K562 (cell line): Measurements from ENCODE around the gene BRD3. TPM values are rescaled to one million over a fixed set of nuclear protein-coding genes. Genes with fewer than 3 reads are reported as not detected.

Source experiments
- BACH1 ChIP-seq: fragments of 200-800 bp; sonication (Bioruptor generic); IDR thresholded peaks from 2 replicates; pipeline ENCODE4 v1.6.1; 2016; ENCODE audit warnings: missing genetic modification characterization, missing compliant biosample characterization
- BCLAF1 ChIP-seq, 2 experiments: fragments of 450-650 bp in 1 of 2; IDR thresholded peaks; 2 replicates each; pipeline ENCODE4 v1.6.1; 2011 to 2017; ENCODE audit warnings: low read depth in 2 of 2, antibody characterized with exemption in 1 of 2, borderline replicate concordance in 1 of 2, low read length in 1 of 2, mild to moderate bottlenecking in 1 of 2, mixed read lengths in 1 of 2; ENCODE audit not compliant: control insufficient read depth in 1 of 2
- CLOCK ChIP-seq: fragments of 250-450 bp; sonication (Bioruptor Pico); IDR thresholded peaks from 2 replicates; pipeline ENCODE4 v1.4.0; 2020; ENCODE audit warnings: mild to moderate bottlenecking, moderate library complexity, borderline replicate concordance
- ELF4 ChIP-seq: fragments of 450-650 bp; formaldehyde crosslinking; IDR thresholded peaks from 2 replicates; pipeline ENCODE4 v1.4.0; 2022; ENCODE audit warnings: missing genetic modification characterization
- FOSL1 ChIP-seq: fragments of 200-800 bp; sonication (Bioruptor generic); conservative IDR thresholded peaks from 2 replicates; pipeline ENCODE4 v1.6.1; 2016; ENCODE audit warnings: missing genetic modification characterization, missing compliant biosample characterization
- HDAC3 ChIP-seq: fragments of 450-650 bp; IDR thresholded peaks from 2 replicates; pipeline ENCODE4 v1.6.1; 2018; ENCODE audit warnings: borderline replicate concordance, mild to moderate bottlenecking, moderate library complexity; ENCODE audit not compliant: partially characterized antibody
- HSF4 ChIP-seq: fragments of 250-450 bp; sonication (Bioruptor Pico); IDR thresholded peaks from 2 replicates; pipeline ENCODE4 v2.1.2; 2022; ENCODE audit warnings: mild to moderate bottlenecking, moderate library complexity, borderline replicate concordance
- ILK ChIP-seq: fragments of 450-650 bp; IDR thresholded peaks from 2 replicates; pipeline ENCODE4 v1.6.1; 2016; ENCODE audit warnings: missing genetic modification characterization, low read depth, mild to moderate bottlenecking, missing compliant biosample characterization, moderate library complexity, borderline replicate concordance
- MTA1 ChIP-seq: fragments of 450-650 bp; IDR thresholded peaks from 2 replicates; pipeline ENCODE4 v1.6.1; 2017; ENCODE audit warnings: borderline replicate concordance
- NCOA2 ChIP-seq, 2 experiments: fragments of 450-650 bp; IDR thresholded peaks; 2 replicates each; pipeline ENCODE4 v1.6.1; 2018; ENCODE audit warnings: mild to moderate bottlenecking in 2 of 2, moderate library complexity in 1 of 2; ENCODE audit not compliant: partially characterized antibody in 2 of 2
- NR2F6 ChIP-seq: fragments of 450-650 bp; formaldehyde crosslinking; IDR thresholded peaks from 2 replicates; pipeline ENCODE4 v1.4.0; 2020; ENCODE audit warnings: mild to moderate bottlenecking
- PRPF4 ChIP-seq: fragments of 200-400 bp; formaldehyde crosslinking; IDR thresholded peaks from one replicate; pipeline ENCODE4 v1.6.1; 2017; ENCODE audit warnings: low read length, low read depth, mild to moderate bottlenecking; ENCODE audit not compliant: insufficient read depth, poor library complexity, severe bottlenecking
- UBTF ChIP-seq, 2 experiments: IDR thresholded peaks; 2 replicates each; pipeline ENCODE4 v1.6.1; 2012; ENCODE audit warnings: improper control_type of control experiment in 2 of 2, low read depth in 2 of 2, low read length in 2 of 2, borderline replicate concordance in 1 of 2
- ZFX ChIP-seq: sonication (generic); formaldehyde crosslinking; IDR thresholded peaks from 2 replicates; pipeline ENCODE4 v1.8.0; 2022; ENCODE audit warnings: mild to moderate bottlenecking, missing genetic modification reagents, moderate library complexity
- ZNF280A ChIP-seq: fragments of 450-650 bp; IDR thresholded peaks from 2 replicates; pipeline ENCODE4 v1.6.1; 2018; ENCODE audit warnings: mild to moderate bottlenecking, low read depth; ENCODE audit not compliant: partially characterized antibody
- ZNF695 ChIP-seq: fragments of 450-650 bp; formaldehyde crosslinking; IDR thresholded peaks from 2 replicates; pipeline ENCODE4 v1.4.0; 2020; ENCODE audit warnings: mild to moderate bottlenecking, moderate library complexity
- polyA plus RNA-seq, 8 experiments: library from polyadenylated mRNA; depleted of rRNA in 4 of 8; stranded (reverse) in 5 of 8; unstranded in 3 of 8; fragments of >200 nt; fragmentation: Nextera tagmentation in 2 of 8; fragmentation: Illumina TruSeq in 1 of 8; extraction: Ambion mirVana in 2 of 8; extraction: Trizol in 1 of 8; gene quantifications; 2 replicates each; pipeline versions ENCODE4 v1.2.1 to v1.2.3, GENCODE V29; 2011 to 2014; ENCODE audit warnings: inconsistent platforms in 1 of 8, missing spikeins in 1 of 8
- total RNA-seq, 7 experiments: library from RNA; depleted of rRNA in 6 of 7; stranded (reverse); fragments of >200 nt in 6 of 7; fragmentation: Illumina TruSeq in 2 of 7; extraction: Trizol in 2 of 7; gene quantifications; 2 replicates each; pipeline versions ENCODE4 v1.2.1 to v1.2.3, GENCODE V29; 2011 to 2021; ENCODE audit warnings: low replicate concordance in 1 of 7

Gene BRD3
- total and polyA plus RNA-seq, 9 of the 15 experiments (the other 6 are each of a cell fraction or from before 2014, with no cell fraction given) = 0.82 to 37.1 (median 4.2) TPM

- peak; percentile 26; the same call in 1 of the 2 replicates for TF ChIP-seq ZFX (CRISPR knock-in tag)
- TF ChIP-seq ELF4 (CRISPR knock-in tag) = no peak
- no peak for TF ChIP-seq HSF4 (CRISPR knock-in tag)
- TF ChIP-seq BCLAF1 (IDR thresholded peaks at IDR 0.05; ENCODE audit: borderline replicate concordance in 1 of 2, control insufficient read depth in 1 of 2, low read depth in 2 of 2, low read length in 1 of 2) = no peak
- TF ChIP-seq NR2F6 (CRISPR knock-in tag) = no peak
- no peak for TF ChIP-seq PRPF4
- TF ChIP-seq HDAC3 = no peak
- TF ChIP-seq FOSL1 (tag) = no peak
- TF ChIP-seq UBTF (IDR thresholded peaks at IDR 0.05; ENCODE audit: borderline replicate concordance in 1 of 2, low read depth in 2 of 2, low read length in 2 of 2) = peak in 1 of 2 experiments; percentile 18; a peak in 1 of 4 replicates
- TF ChIP-seq ZNF280A = no peak
- no peak; the same call in 1 of the 2 replicates for TF ChIP-seq BACH1 (tag)
- TF ChIP-seq CLOCK (CRISPR knock-in tag) = no peak
- TF ChIP-seq ZNF695 (CRISPR knock-in tag) = no peak
- TF ChIP-seq MTA1 = no peak
- no peak for TF ChIP-seq NCOA2 (IDR thresholded peaks at IDR 0.05; ENCODE audit: partially characterized antibody in 2 of 2)
- no peak for TF ChIP-seq ILK (tag)
These were observed at the start of gene BRD3 (continued) for GRCh38 chr9:134067904-134068743.
